ENCODE data around the gene OXA1L.

GRCh38 chr14:22780105-22780679 is 13.7 kb downstream of the OXA1L start:
- TF ChIP-seq CTCF (conservative IDR thresholded peaks at IDR 0.05; ENCODE audit: low read depth, low read length) (no peak), EZH2 (IDR thresholded peaks at IDR 0.05; ENCODE audit: borderline replicate concordance, low read depth, low read length, poor library complexity, severe bottlenecking) (no peak)
